ENCODE results near the gene GXYLT2.

DNA sequence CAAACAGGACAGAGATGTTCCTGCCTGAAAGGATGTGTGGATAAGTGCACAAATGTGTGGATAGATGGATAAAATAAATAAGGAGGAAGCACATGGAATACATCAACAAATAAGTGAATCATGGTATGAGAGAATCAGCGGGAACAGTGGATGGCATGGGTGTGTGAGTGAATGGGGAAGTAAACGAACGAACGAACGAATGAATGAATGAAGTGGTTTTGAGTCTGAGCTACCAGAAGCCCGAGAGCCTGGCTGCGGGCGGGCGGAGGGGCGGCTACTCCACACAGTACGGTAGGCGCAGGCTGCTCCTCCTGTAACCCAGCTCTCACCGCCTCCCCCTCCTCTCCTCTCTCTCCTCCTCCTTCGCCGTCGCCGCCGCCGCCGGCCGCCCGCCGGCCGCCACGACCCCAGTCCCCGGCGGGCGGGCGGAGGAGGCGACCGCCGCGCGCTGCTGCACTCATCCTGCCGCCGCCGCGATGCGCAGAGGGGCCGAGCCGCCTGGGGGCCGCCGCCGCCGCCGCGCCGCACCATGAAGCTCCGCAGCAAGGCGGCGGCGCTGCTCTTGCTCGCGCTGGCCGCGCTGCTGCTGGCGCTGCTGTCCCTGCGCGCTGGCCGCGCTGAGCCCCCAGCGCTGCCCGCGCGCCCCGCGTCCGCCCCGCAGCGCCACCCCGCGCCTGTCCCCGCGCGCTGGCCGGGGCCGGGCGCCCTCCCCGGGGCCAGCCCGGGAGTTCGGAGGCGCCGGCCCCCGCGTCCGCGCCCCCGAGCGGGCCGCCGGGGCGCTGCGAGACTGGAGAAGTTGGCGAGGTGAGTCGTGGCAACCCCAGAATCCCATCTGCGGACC, at the start of gene GXYLT2:
- TF ChIP-seq CTCF (IDR thresholded peaks at IDR 0.05) (no peak), POLR2A (IDR thresholded peaks at IDR 0.05) (no peak)

Data from sigmoid colon (tissue), 3 donors.